Uterus (tissue), 2 donors: ENCODE results near the gene MTFMT.

Source experiments
- POLR2A ChIP-seq, 2 donors: fragments of 450-650 bp; IDR thresholded peaks; one replicate each; pipeline ENCODE4 v1.6.1; 2016; ENCODE audit warnings: antibody characterized with exemption in 2 of 2, mild to moderate bottlenecking in 1 of 2, moderate library complexity in 1 of 2
- TF ChIP-seq, protein P1 (sequence below), 4 experiments: fragments of 200-600 bp in 2 of 4; fragments of 450-650 bp in 2 of 4; sonication (generic) in 2 of 4; IDR thresholded peaks; one replicate each; pipeline ENCODE4 v1.5.1; 2016 to 2019; ENCODE audit warnings: antibody characterized with exemption in 4 of 4, mild to moderate bottlenecking in 2 of 4, moderate library complexity in 1 of 4

- TF ChIP-seq, protein P1, sequence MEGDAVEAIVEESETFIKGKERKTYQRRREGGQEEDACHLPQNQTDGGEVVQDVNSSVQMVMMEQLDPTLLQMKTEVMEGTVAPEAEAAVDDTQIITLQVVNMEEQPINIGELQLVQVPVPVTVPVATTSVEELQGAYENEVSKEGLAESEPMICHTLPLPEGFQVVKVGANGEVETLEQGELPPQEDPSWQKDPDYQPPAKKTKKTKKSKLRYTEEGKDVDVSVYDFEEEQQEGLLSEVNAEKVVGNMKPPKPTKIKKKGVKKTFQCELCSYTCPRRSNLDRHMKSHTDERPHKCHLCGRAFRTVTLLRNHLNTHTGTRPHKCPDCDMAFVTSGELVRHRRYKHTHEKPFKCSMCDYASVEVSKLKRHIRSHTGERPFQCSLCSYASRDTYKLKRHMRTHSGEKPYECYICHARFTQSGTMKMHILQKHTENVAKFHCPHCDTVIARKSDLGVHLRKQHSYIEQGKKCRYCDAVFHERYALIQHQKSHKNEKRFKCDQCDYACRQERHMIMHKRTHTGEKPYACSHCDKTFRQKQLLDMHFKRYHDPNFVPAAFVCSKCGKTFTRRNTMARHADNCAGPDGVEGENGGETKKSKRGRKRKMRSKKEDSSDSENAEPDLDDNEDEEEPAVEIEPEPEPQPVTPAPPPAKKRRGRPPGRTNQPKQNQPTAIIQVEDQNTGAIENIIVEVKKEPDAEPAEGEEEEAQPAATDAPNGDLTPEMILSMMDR (IDR thresholded peaks at IDR 0.05), result no peak
- no peak for TF ChIP-seq POLR2A (IDR thresholded peaks at IDR 0.05)
These were observed 28.1 kb upstream of the MTFMT start for GRCh38 chr15:65057549-65057940.
